Tibial nerve (tissue), 4 donors: ENCODE measurements around the gene AKR1E2.
"Not testable (repeated sequence)": the region's sequence is repeated elsewhere in the genome, so short reads cannot be mapped to it uniquely, and the experiment has no call there.

Source experiments
- CTCF ChIP-seq, 5 experiments: fragments of 200-600 bp in 3 of 5; fragments of 450-650 bp in 2 of 5; sonication (generic) in 3 of 5; IDR thresholded peaks; one replicate each; pipeline ENCODE4 v1.5.1; 2016 to 2019; ENCODE audit warnings: antibody characterized with exemption in 5 of 5, mild to moderate bottlenecking in 3 of 5, moderate library complexity in 2 of 5
- EP300 ChIP-seq, 2 donors: sonication (generic); formaldehyde crosslinking; IDR thresholded peaks; one replicate each; pipeline ENCODE4 v1.6.1; 2017; ENCODE audit warnings: antibody characterized with exemption in 2 of 2, mild to moderate bottlenecking in 1 of 2
- POLR2A ChIP-seq, 2 donors: fragments of 450-650 bp; IDR thresholded peaks; one replicate each; pipeline ENCODE4 v1.6.1; 2017; ENCODE audit warnings: antibody characterized with exemption in 2 of 2, mild to moderate bottlenecking in 2 of 2, moderate library complexity in 2 of 2

- TF ChIP-seq EP300, POLR2A (IDR thresholded peaks at IDR 0.05): not testable (repeated sequence)
- TF ChIP-seq CTCF (IDR thresholded peaks at IDR 0.05), result peak in 3 of 5 experiments; percentile 11 to 47 (median 35)
Measured at GRCh38 chr10:4815646-4816180, 10.3 kb upstream of the AKR1E2 start.
